GM19240 (cell line): ENCODE data around the gene NCAM1.

Experiments used
- DNase-seq: peaks from one replicate; pipeline ENCODE4 v3.0.0; 2011; ENCODE audit warnings: low spot score; ENCODE audit not compliant: insufficient read length

The NCAM1 gene

DNA sequence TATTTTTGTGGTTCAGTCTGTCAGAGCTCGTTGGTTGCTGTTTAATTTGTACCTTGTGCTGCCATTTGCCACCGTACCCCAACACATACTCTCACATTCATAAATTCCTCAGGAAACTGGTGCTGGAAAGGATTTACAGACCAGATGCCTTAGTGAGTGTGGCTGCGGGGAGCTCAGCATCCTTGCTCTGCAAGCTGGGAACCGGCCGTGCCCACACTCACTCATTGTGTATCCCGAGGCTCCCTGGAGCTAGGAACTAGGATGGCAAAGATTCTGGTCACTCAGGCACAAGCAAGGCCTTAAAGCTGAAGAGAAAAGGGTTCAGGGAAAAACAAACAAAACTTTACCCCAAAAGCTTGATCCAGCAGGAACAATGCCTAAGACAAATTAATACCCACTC, 288.6 kb downstream of the NCAM1 start:
- no peak for DNase-seq

- DNase-seq, result no peak
These were observed 290.1 kb downstream of the NCAM1 start for GRCh38 chr11:113251281-113251680.

DNA sequence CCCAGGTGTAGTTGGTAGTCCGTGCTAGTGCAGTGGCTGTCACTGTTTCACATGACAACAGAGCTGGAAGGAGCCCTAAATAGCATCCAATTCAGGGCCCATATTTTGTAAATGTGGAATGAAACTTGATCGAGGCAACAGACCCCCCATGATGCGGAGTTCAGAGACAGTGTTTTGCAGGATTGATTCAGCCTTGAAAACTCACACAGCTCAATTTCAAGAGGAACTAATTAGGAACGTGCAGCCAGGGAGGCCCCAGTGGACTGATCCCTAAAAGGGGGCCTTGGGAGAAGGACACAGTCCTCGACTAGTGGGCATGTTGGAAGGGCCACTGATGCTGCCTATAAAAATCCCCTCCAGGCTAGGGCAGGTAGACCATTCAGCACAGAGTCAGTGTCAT, 292.2 kb downstream of the NCAM1 start:
- DNase-seq, result no peak

GRCh38 chr11:113255096-113255495, 293.9 kb downstream of the NCAM1 start:
- DNase-seq, result no peak

- DNase-seq, result no peak
These were observed 294.5 kb downstream of the NCAM1 start for GRCh38 chr11:113255741-113256140.

DNA sequence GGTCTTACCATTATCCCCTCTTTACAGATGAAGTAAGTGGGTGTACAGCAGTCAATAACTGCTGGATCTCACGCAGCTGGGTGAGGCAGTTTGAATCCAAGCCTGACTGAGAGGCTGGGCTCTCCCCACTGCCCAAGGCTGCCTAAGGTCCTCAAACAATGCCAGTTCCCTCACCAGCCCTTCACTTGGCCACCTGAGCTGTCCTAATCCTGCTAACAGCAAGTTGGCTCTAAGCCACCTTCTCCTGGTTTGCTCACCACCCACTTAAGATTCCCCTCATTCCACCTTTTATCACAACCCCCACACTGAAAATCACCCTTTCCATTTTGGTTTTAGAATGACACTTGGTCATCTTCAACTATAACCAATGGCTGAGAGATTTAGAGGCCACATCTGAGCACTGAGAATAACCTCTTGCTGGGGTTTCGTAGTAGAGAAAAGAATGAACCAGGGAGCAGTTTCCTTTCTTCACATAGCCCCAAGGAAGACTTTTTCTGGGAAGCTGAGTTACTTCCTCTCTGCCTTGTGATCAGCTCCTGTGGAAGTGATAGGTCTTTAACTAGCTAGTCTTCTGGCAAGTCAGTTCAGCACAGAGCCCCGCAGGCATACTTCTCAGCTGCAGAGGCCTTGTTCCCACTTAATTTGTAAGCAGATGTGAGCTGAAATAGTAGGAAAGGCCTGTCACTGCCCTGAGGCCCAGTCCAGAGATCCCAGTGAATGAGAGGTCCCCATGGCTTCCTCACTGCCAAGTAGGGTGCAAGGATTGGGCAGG, 295.4 kb downstream of the NCAM1 start:
- DNase-seq, result no peak

DNA sequence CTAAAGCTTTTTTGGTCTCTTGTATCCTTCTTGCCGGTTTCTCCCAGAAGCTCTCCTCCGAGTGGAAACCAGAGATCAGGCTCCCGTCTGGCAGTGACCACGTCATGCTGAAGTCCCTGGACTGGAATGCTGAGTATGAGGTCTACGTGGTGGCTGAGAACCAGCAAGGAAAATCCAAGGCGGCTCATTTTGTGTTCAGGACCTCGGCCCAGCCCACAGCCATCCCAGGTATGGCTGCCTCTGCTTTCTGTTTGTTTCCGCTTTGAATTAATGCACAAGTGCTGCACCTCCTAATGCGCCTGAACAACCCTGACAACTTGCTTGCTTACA, 298.8 kb downstream of the NCAM1 start:
- no peak for DNase-seq

DNA sequence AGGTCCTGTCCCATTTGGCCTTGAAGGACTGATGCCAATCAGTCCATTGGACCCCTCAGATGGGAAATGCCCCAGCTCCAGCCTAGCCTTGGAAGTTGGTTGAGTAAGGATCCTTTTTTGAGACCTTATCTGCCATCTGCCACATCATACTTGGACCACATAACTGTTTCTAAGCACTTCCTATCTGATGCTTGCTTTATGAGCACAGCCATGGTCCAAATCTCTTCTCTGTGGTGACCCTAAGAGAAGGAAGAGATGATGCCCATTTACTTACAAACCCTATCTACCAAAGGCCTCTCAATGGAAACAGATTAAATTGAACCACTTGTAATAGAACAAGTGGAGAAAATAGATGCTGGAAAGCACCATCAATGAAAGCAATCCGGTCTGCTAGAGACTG, 299.3 kb downstream of the NCAM1 start:
- DNase-seq, result no peak

DNA sequence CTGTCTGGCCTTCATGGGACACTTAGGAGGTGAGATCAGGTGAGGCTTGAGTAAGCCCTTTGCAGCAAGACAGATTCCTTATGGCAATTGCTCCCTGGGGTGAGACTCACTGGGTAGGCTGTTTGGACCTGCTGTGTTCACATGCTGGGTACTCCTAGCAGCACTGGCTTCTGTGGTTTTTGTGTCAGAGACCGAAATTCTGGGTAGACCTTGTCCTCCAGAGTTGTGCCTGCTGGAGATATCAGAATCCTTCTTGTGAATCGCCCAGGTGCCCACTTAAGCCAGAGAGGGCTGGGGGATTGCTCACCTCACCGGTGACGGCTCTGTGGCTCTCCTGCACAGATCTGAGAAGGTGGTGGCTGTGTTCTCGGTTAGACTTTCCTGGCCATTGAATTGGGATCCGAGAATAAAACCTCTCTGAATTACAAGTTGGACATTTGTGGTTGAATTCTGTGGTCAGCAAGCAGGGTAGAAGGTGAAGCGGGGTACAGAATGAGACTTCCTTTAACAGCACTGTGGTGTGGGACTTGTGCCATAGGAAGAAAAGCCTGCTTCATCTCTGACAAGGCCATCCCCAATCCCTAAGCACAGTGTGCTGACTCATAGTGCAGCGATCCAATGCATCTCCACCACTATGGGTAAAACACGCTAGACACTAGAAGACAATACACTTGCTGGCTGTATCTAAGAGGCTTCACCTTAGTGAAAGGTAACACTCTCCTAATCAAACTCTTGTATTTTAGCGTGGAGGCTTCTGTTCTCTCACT, 300.7 kb downstream of the NCAM1 start:
- no peak for DNase-seq

- no peak for DNase-seq
These were observed 301.4 kb downstream of the NCAM1 start for GRCh38 chr11:113262594-113262993.

GRCh38 chr11:113263458-113264259, 302.4 kb downstream of the NCAM1 start:
- no peak for DNase-seq

- DNase-seq, result no peak
These were observed 304.1 kb downstream of the NCAM1 start for GRCh38 chr11:113265362-113265761.

DNA sequence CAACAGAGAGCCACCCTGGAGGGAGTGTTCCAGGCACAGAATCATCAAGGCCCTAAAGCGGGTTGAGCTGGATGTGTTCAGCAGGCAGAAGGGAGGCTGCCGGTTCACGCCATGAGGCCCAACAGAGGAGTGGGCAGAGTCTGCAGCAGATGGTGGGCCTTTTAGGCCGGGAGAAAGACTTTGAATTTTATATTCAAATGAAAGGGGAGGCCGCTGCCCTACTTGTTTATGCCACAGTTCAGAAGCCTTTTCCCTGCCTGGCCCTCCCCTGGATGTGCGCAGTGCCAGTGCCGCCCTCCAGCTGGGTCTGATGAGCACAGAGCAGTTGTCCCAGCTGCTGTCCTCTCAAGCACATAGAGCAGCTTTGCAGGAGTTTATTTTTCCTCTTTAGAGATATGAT, 306.3 kb downstream of the NCAM1 start:
- DNase-seq, result no peak

DNA sequence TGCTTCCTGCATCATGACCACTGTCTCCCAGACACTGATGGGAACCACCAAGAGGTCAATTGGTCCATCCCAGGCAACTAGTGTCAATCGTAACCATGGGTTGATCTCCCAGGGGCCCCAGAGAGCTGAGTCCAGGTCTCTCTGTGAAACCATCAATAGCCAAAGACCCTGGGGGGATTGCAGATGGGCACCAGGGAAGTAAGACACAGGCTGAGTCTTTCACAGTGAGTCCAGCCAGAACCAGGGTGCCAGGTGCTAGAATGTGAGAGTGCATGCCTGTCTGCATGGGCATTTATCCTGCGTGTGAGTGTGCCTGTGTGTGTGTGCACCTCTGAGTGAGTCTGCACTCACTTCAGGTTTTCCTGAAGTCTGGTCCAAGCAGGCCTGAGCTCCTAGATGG, 307.9 kb downstream of the NCAM1 start:
- no peak for DNase-seq

DNA sequence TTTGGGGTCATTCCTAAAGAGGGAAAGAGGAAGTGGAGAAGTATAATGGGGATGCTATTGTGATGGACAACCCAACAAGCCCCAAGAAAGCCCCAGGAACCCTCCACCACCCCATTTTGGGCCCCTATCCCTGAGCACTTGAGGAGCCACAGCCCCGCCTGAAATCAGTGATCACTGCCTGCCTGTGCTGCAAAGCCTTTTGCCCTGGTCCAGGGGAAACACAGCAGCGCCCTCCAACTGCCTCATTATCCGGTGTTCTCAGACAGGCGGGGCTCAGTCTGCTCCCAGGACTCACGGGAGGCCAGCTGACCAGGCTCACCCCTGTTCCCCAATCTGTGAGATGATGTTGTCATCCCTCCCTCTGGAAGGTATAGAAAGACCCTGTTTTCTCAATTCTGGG, 308.4 kb downstream of the NCAM1 start:
- no peak for DNase-seq

DNA sequence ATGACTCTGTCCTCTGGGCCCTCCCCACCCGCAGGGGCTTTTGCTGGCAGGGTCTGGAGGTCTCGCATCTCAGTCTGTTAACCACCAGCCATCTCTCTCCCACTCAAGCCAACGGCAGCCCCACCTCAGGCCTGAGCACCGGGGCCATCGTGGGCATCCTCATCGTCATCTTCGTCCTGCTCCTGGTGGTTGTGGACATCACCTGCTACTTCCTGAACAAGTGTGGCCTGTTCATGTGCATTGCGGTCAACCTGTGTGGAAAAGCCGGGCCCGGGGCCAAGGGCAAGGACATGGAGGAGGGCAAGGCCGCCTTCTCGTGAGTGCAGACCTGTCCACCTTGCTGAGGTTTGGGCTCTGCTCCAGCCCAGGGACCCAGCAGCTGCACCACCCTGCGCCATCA, 308.9 kb downstream of the NCAM1 start:
- no peak for DNase-seq

DNA sequence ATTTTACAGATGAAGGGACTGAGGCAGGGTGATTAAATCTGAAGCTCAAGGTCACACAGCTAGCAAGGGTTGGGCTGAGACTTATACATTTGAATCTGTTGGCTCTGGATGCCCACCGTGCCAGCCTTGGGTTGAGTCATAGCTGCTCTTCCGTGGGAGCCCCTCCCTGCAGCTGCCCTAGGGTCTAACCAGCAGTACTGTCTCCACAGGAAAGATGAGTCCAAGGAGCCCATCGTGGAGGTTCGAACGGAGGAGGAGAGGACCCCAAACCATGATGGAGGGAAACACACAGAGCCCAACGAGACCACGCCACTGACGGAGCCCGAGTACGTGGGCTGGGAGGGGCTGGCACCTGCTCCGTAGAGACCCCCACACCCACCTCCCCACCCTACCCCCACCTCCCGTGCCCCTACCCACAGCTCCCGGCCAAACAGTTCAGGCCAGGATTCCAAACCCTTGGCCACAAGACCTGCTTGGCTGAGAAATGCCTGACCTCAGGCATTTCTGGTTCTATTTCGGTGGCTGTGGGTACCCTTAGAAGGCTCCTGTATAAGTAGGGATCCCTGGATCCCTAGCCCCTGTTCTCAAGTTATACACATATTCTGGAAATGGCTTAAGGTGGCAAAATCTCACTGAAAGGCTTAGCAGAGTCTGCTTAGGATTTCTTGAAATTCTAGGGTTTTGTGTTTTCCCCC, 310.5 kb downstream of the NCAM1 start:
- no peak for DNase-seq

GRCh38 chr11:113272281-113272680, 311.1 kb downstream of the NCAM1 start:
- DNase-seq, result no peak

- no peak for DNase-seq
These were observed 311.9 kb downstream of the NCAM1 start for GRCh38 chr11:113272927-113273615.

DNA sequence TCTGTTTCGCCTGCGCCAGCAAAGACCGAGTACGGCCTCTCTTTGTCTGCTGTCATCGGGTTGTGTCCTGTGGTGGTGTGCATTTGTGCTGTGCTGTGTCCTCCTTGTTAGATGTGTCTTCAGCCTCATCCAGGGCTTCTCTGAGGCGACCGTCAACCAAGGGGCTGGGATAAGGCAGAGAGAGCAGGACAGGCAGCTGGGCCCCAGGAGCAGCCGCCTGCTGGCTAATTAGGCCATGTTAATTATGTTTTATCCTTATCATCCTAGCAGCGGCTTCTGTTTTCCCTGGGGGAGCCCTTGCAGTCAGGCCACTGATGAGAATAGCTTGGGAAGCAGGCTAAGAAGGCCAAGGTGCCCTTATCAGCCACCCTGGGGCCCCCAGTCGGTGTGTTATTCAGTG, 312.5 kb downstream of the NCAM1 start:
- no peak for DNase-seq
